Right ventricle myocardium inferior (tissue), 1 donor: Measurements from ENCODE around the gene SNTG2. TPM values are rescaled to one million over a fixed set of nuclear protein-coding genes. Genes with fewer than 3 reads are reported as not detected.
"Not testable (repeated sequence)": the region's sequence is repeated elsewhere in the genome, so short reads cannot be mapped to it uniquely, and the experiment has no call there.

Experiments used
- ATAC-seq: fragments of 200-7000 bp; cut with Tn5 transposase; one replicate; pipeline ENCODE4 v1.9.1; 2020; ENCODE audit warnings: mild to moderate bottlenecking, moderate library complexity
- DNase-seq: peaks from one replicate; pipeline ENCODE4 v3.0.0; 2021; ENCODE audit errors: missing footprints
- intact Hi-C: fragments of 100-400 bp; cut with DNase I; formaldehyde crosslinking; loops from one replicate; pipeline ENCODE4 v1.11.0; 2022
- total RNA-seq: library from RNA; stranded (reverse); fragmentation: NEBNext Ultra II Directional; extraction: Animal tissue kit (Norgen Biotek cat#: 25700); gene quantifications from one replicate; pipeline ENCODE4 v1.2.1, GENCODE V29; 2021
- donor health status: DM: no; HTN: yes; CAD: no; lungs with severe emphysema.

SNTG2 gene
- total RNA-seq, 1 donor from 2014 or later, result 2.4 TPM

DNA sequence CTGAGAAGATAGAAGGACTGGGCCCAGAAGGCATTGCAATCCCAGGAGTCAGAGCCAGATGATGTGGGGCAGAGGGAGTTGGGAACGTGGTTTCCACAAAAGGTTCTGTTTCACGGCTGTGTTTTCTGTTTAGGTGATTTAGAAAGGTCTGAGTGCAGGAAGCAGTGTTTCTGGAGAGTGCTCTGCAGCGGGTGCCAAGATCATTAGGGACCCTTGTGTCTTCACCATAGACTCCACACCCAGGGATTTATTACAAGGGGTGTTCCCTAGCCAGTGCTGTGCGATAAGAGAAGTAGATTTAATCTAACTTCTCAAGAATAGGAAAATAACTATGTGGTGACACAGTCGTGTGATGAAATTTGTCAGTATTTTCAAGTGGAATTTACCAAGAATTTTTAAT is 241.5 kb downstream of the SNTG2 start:
- intact Hi-C loops, result no loop called here
- DNase-seq, result no peak
- no peak for ATAC-seq

GRCh38 chr2:1193801-1194200 is 243.2 kb downstream of the SNTG2 start:
- no peak for ATAC-seq
- intact Hi-C loops, result no loop called here
- no peak for DNase-seq

- ATAC-seq, result no peak
- intact Hi-C loops, result no loop called here
- DNase-seq, result no peak
These were observed 253.1 kb downstream of the SNTG2 start for GRCh38 chr2:1203772-1204171.

DNA sequence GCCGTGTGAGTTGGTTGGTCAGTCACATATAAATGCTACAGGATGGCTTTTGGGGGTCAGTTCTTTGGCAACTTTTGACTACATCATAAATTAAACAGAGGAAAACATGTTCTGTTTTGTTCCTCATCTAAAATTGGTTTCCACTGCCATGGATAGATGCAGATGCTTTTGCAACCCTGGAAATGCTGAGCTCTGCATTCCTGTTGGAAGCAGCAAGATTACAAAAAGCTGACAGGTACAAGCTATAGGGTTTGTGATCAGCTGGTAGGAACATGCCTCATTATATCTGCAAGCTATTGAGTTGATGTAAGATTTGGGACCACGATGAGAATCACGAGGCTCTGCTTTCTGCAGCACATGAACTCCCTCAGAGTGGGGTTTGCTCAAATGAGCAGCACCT is 255.2 kb downstream of the SNTG2 start:
- intact Hi-C loops, result no loop called here

DNA sequence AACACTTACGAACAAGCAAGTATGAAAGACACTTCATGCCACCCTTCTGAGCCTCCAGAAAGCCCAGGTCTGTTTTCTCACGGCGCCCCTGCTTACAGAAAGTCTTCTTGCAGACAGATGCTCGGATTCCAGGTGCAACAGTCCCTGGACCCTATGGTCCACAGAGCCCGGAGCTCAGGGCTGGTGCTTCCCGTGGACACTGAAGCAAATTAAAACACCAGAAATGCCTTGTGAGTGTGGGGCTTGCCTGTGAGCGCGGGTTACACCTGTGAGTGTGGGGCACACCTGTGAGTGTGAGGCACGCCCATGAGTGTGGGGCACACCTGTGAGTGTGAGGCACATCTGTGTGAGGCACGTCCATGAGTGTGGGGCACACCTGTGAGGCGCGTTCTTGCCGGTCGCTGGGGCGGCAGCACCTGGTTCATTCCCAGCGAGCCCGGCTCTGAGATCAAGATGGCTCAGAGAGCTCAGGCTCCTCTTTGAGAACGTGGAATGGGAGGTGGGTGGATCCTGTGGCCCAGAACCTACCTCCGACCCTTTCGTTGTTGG is 257.4 kb downstream of the SNTG2 start:
- ATAC-seq (no peak), DNase-seq (no peak)
- intact Hi-C loops, result no loop called here

More for the DNA sequence above, 255.2 kb downstream of the SNTG2 start:
- ATAC-seq, result no peak
- DNase-seq, result no peak

DNA sequence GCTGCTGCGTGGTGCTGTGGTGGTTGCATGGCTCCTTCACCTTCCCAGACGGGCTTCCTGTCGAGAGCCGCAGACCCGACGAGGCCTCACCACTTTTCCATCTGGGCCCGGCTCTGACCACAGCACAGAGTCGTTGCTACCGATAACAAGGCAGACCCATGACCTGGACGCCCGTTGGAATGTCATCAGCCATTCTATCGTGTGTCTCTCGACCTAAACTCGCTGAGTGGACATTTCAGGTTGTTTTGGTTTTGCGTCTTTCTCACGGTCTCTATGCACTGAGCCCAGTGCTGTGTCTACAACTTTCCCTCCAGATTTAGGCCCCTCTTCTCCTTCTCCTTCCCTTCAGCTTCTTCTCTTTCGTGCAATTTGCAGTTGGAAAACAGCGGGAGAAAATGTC is 257.9 kb downstream of the SNTG2 start:
- DNase-seq (no peak), ATAC-seq (no peak)
- intact Hi-C loops, result no loop called here

- ATAC-seq, result no peak
- no peak for DNase-seq
- intact Hi-C loops, result no loop called here
These were observed 258.6 kb downstream of the SNTG2 start for GRCh38 chr2:1209246-1209645.

- ATAC-seq, result no peak
- no peak for DNase-seq
- intact Hi-C loops, result no loop called here
These were observed 259.1 kb downstream of the SNTG2 start for GRCh38 chr2:1209761-1210160.

GRCh38 chr2:1210352-1210751 is 259.7 kb downstream of the SNTG2 start:
- DNase-seq, result no peak
- no peak for ATAC-seq
- intact Hi-C loops, result no loop called here

GRCh38 chr2:1219901-1220573 is 269.4 kb downstream of the SNTG2 start:
- ATAC-seq, result no peak
- DNase-seq, result no peak
- intact Hi-C loops, result no loop called here

DNA sequence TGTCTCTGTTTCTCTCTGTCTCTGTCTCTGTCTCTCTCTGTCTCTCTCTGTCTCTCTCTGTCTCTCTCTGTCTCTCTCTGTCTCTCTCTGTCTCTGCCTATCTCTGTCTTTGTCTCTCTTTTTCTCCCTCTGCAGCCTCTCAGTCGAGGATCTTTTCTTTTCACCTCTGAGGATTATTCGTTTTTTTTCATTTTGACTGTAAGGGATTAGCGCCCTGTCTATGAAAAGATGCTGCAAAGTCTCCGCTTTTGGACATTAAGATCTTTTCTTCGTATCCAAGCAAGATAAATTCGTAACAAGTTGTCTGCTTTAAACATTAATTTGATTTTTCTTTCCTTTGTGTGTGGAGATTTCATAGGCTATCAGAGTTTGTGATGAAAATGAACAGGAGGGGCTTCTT is 271.4 kb downstream of the SNTG2 start:
- intact Hi-C loops, result no loop called here
- DNase-seq, result no peak
- no peak for ATAC-seq

DNA sequence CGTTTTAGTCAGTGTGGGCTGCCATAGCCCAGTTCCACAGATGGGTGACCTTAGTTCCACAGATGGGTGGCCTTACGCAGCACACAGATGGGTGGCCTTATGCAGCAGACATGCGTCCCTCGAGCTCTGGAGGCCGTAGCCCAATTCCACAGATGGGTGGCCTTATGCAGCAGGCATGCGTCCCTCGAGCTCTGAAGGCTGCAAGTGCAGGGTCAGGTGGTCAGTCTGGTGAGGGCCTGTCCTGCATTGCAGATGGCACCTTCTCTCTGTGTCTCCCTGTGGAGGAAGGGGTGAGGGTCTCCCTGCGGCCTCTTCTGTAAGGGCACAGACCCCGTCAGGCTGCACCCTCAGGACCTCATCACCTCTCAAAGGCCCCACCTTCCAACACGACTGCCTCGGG is 273.1 kb downstream of the SNTG2 start:
- intact Hi-C loops, result no loop called here
- DNase-seq (no peak), ATAC-seq (no peak)

DNA sequence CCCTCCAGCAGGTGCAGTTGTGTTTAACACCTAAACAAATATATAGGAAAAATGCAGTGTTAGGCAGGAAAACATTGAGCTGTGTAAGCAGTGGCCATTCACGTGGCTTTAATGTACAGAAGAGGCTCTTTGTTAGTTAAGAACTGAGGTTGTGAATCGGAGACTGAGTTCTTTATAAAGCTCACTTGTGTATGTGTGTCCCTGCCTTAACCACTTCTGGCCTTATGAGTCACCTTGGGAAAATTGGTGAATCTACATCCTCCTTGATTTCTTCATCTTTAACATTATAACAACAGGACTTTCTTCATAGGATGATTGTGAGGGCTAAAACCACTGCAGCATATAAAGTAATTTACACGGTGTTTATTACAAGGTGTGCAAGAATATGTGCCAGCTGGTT is 274.3 kb downstream of the SNTG2 start:
- no peak for DNase-seq
- ATAC-seq, result no peak
- intact Hi-C loops, result no loop called here

- intact Hi-C loops, result no loop called here
- DNase-seq, result no peak
- no peak for ATAC-seq
These were observed 276.1 kb downstream of the SNTG2 start for GRCh38 chr2:1226766-1227165.

GRCh38 chr2:1227274-1227900 is 276.7 kb downstream of the SNTG2 start:
- intact Hi-C loops, result no loop called here
- no peak for ATAC-seq

DNA sequence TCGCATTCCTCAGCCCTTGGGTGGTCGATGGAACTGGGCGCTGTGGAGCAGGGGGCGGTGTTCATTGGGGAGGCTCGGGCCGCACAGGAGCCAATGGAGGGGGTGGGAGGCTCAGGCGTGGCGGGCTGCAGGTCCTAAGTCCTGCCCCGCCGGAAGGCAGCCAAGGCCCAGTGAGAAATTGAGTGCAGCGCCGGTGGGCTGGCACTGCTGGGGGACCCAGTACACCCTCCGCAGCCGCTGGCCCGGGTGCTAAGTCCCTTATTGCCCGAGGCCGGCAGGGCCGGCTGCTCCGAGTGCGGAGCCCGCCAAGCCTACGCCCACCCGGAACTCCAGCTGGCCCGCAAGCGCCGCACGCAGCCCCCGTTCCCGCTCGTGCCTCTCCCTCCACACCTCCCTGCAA is 278.9 kb downstream of the SNTG2 start:
- intact Hi-C loops, ATAC-seq, DNase-seq: not testable (repeated sequence)

More at GRCh38 chr2:1227274-1227900, 276.7 kb downstream of the SNTG2 start:
- DNase-seq, result no peak

DNA sequence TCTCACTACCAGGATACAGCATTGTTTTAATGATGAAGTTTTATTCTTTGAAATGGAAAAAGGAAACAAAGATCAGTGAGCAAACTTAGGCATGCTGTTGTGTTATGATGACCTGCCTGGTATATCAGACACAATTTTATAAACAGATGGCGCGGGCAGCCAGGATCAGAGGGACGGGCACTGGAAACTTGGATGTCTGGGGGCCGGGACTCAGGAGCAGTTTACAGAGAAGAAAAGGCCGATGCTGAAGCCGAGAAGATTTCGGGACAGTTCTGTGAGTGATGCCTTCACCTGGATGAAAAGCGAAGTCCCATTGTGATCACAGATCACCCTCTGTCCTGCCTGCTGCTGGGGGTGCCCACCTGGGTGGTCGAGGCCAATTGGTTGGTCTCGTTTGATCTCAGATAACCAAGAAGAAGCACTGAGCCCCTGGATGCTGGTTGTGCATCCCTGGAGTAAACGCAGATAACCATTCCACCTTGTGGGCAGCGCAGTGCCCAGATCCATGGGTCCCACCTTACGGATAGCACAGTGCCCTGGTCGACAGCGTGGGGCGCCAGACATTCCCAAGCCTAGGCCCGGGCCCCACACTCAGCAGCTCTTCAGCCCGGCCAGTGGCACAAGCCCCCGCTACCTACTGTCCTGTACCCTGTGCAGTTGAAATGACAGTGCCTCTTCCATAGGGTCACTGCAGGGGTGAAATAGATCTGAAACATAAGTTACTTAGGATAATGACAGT is 279.7 kb downstream of the SNTG2 start:
- ATAC-seq, result no peak
- DNase-seq, result no peak
- intact Hi-C loops, result no loop called here

DNA sequence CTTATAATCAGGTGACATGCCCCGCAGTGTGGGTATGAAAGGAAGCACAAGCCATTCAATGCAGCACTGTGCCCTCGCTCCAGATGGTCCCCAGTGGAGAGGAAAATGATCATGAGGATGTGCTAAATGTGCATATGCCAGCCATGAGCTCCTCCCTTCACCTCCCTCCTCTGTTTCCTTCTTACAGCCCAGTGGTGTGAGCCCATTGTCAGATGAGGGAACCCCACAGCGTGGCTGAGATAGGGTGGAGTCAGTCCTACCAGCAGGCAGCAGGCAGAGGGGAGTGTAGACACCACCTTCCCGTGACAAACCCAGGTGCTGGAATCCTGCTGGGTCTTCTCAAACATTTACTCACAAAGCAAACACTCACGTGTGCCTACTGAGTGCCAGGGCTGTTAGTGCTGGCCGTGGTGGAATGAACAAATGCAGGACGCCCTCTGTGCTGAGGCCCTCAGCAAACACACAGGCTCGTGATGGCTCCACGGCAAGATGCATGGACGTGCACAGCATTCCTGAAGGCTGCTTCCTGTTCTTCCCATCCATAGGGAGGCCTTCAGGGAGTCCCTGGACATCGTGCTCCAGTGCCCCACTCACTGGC is 280.9 kb downstream of the SNTG2 start:
- intact Hi-C loops, result no loop called here
- no peak for DNase-seq
- ATAC-seq, result no peak

DNA sequence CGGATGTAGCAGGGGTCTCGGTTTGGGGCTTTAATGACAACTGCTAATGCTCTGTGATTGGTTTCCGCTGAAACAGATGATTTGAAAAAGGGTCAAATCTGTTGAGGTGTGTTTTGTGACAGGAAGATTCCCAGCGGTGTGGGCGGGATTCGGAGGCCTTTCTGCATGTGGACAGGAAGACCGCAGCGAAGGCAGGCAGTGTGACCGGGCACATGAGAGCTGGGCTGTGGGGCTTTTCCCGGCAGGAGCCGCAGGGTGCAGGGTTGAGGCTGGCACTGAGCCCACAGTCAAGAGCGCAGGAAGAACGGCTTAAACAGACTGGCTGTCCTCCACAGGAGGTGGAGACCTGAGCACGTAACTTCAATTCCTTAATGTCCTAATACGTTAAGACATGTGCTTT is 282.6 kb downstream of the SNTG2 start:
- ATAC-seq (no peak), DNase-seq (no peak)
- intact Hi-C loops, result no loop called here
